ENCODE data around the gene TLNRD1.

GRCh38 chr15:81014446-81015093 is 13.8 kb downstream of the TLNRD1 start:
- TF ChIP-seq, protein P1, sequence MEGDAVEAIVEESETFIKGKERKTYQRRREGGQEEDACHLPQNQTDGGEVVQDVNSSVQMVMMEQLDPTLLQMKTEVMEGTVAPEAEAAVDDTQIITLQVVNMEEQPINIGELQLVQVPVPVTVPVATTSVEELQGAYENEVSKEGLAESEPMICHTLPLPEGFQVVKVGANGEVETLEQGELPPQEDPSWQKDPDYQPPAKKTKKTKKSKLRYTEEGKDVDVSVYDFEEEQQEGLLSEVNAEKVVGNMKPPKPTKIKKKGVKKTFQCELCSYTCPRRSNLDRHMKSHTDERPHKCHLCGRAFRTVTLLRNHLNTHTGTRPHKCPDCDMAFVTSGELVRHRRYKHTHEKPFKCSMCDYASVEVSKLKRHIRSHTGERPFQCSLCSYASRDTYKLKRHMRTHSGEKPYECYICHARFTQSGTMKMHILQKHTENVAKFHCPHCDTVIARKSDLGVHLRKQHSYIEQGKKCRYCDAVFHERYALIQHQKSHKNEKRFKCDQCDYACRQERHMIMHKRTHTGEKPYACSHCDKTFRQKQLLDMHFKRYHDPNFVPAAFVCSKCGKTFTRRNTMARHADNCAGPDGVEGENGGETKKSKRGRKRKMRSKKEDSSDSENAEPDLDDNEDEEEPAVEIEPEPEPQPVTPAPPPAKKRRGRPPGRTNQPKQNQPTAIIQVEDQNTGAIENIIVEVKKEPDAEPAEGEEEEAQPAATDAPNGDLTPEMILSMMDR (IDR thresholded peaks at IDR 0.05; ENCODE audit: insufficient read depth, low read length, poor library complexity, severe bottlenecking), result no peak
- TF ChIP-seq EZH2phosphoT487 (conservative IDR thresholded peaks at IDR 0.05; ENCODE audit: low read length), result no peak
